Activated T-cell treated with anti-CD3 and anti-CD28 coated beads, Interleukin-2, amount 50 U/mL, for 4 hours (primary cell): ENCODE data around the gene DNAH1. TPM values are rescaled to one million over a fixed set of nuclear protein-coding genes. Genes with fewer than 3 reads are reported as not detected.

Experiments
- ATAC-seq, 2 donors: fragments of 200-7000 bp; cut with Tn5 transposase; one replicate each; pipeline ENCODE4 v1.10.0; 2021
- DNase-seq: peaks from one replicate; pipeline ENCODE4 v3.0.0-alpha.2; 2020
- H3K27me3 Mint-ChIP-seq: one replicate; pipeline ENCODE4 v1.8.0; 2021; ENCODE audit warnings: low read depth, mixed read lengths
- H3K36me3 Mint-ChIP-seq: one replicate; pipeline ENCODE4 v1.8.0; 2022; ENCODE audit warnings: mixed read lengths; ENCODE audit not compliant: insufficient read depth
- H3K4me1 Mint-ChIP-seq: one replicate; pipeline ENCODE4 v1.8.0; 2021; ENCODE audit warnings: low read depth, mixed read lengths
- H3K4me3 Mint-ChIP-seq: one replicate; pipeline ENCODE4 v1.8.0; 2021; ENCODE audit warnings: mild to moderate bottlenecking, moderate library complexity, mixed read lengths
- H3K9me3 Mint-ChIP-seq: one replicate; pipeline ENCODE4 v1.8.0; 2021; ENCODE audit warnings: mixed read lengths
- total RNA-seq, 3 donors: library from RNA; stranded (reverse); gene quantifications; one replicate each; pipeline ENCODE4 v1.2.1, GENCODE V29; 2021

DNAH1 gene
- total RNA-seq, 3 donors from 2014 or later: 6.4 to 8.4 (median 6.6) TPM

DNA sequence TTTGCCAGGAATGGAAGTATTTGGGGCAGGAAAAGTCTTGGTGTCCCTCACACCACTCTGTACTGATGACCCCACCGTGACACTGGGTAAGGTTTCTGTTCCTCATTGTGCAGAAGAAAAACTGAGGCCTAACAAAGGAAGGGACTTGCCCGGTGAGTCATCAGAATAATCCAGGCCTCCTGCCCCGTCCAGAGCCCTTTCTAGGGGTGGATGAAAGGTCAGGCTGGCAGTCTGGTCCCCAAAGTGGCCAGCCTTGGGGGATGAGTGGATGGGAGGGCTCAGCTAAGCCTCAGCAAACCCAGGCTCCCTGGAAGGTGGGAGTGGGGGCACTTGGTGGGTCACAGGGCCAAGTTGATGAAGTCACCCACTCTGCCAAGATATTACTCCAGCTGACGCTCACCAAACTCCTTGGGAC is 2.3 kb upstream of the DNAH1 start:
- Mint-ChIP-seq H3K9me3 (no peaks in the 10 kb centered on the region), H3K4me3 (no peak overlapping the region), H3K4me1 (peaks cover 33% of the 10 kb centered on the region), H3K27me3 (no peaks in the 10 kb centered on the region), H3K36me3 (peaks cover 7% of the 10 kb centered on the region)
- DNase-seq: no peak
- ATAC-seq: no peak

DNA sequence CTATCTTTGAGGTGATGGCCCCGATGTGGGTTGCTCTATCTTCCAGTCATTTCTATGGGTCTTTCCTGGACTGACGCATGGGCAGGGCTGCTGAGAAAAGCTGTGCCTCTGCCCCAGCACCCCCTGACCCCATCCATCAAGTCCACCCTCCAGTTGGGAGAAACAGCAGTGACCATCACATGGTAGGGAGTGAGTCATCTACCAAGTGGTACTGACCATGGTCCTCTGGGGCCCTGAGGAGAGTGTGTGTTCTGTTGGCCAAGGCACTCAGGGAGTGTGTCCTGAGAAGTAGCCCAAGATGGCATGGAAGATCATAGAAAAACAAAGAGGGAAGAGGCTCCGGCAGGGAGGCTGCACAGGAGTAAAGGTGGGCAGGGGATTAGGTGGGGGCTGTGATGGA is 1.6 kb upstream of the DNAH1 start:
- Mint-ChIP-seq H3K36me3 (peaks cover 7% of the 10 kb centered on the region), H3K4me3 (no peak overlapping the region), H3K4me1 (peaks cover 35% of the 10 kb centered on the region), H3K9me3 (no peaks in the 10 kb centered on the region), H3K27me3 (no peaks in the 10 kb centered on the region)
- DNase-seq: no peak
- ATAC-seq: no peak

DNA sequence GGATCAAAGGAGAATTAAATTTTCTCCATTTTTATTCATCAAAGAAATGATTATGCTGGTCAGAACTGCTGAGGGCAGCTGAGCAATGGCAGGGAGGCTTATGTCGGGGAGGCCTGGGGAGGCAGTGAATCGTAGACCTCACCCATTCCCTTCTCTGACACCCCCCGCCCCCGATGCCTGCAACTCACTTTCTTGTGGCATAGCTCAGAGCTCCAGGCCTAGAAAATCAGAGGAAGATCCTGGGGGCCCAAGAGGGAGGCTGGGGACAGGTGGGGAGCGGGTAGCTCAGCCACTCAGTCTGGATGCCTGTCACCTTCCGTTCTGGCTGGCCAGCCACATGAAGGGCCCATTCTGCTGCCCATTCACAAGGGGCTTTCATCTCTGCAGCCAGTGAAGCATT is 1.1 kb upstream of the DNAH1 start:
- ATAC-seq (no peak), DNase-seq (no peak)
- Mint-ChIP-seq H3K36me3 (peaks cover 4% of the 10 kb centered on the region), H3K27me3 (no peaks in the 10 kb centered on the region), H3K4me1 (peaks cover 33% of the 10 kb centered on the region), H3K9me3 (no peaks in the 10 kb centered on the region), H3K4me3 (no peak overlapping the region)

DNA sequence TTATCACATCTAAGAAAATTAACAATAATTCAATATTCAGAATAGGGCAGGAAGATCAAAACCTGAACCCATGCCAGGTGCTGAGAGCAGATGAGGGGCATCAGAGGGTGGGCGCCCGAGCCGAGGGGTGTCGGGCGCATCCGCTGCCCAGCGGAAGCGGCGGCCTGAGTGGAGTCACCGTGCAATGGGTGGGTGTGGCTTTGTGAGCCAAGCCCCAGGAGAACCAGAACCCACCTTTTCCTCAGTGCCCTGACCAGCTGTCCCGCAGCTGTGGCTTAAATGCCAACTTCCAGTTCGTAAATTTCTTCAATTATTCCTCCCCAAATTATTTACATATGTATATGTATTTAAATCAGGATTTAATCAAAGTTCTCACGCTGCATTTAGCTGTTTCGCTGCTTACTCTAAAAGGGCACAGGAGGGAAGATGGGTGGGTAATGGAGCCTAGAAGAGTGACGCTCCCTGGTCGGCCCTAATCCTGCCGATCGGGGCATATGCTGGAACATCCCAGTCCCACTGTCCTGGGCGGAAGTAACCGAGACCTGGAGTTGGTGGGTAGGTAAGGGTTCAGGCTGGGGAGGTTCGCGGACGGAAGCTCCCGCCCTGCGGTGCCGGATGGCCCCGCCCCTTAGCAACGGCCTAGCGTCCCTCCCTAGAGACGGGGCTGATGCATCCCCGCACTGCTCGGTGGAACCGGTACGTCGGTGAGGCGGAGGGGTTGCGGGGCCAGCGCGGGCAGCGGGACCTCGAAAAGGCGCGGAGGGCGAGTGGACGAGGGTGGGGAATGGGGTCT is 1.3 kb downstream of the DNAH1 start:
- H3K4me1 Mint-ChIP-seq: peaks cover 19% of the 10 kb centered on the region
- DNase-seq (peak; percentile 64), ATAC-seq (peak; percentile 99 to 100)
- no peaks in the 10 kb centered on the region for H3K27me3 Mint-ChIP-seq
- peak overlapping the region; percentile 68 for H3K4me3 Mint-ChIP-seq
- H3K36me3 Mint-ChIP-seq: peaks cover 4% of the 10 kb centered on the region
- no peaks in the 10 kb centered on the region for H3K9me3 Mint-ChIP-seq

DNA sequence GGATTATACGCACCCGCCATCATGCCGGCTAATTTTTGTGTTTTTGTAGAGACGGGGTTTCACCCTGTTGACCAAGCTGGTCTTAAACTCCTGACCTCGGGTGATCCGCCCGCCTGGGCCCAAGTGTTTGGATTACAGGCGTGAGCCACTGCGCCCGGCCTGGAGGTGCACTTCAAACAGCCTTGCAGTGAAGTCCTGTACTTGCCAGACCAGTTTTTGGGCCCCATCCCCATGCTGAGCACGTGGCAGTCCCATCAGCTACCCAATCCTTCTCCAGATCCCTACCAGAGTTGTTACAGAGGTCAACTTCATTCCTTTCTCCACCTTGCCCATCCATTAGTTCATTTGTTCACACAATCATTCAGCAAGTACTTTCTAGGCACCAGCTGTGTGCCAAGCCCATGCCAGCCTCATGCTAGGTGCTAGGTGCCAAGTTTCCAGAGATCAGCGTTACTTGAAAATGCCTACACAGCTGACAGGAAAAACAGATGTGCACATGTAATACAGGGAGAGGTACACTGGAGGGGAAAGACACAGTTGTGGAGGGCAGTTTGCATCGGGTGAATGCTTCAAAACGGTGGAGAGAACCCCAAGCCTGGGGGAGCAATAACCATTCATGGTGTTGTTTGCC is 2.2 kb downstream of the DNAH1 start:
- H3K4me1 Mint-ChIP-seq: peaks cover 19% of the 10 kb centered on the region
- peaks cover 4% of the 10 kb centered on the region for H3K36me3 Mint-ChIP-seq
- no peaks in the 10 kb centered on the region for H3K27me3 Mint-ChIP-seq
- no peaks in the 10 kb centered on the region for H3K9me3 Mint-ChIP-seq
- ATAC-seq (no peak), DNase-seq (no peak)
- no peak overlapping the region for H3K4me3 Mint-ChIP-seq

DNA sequence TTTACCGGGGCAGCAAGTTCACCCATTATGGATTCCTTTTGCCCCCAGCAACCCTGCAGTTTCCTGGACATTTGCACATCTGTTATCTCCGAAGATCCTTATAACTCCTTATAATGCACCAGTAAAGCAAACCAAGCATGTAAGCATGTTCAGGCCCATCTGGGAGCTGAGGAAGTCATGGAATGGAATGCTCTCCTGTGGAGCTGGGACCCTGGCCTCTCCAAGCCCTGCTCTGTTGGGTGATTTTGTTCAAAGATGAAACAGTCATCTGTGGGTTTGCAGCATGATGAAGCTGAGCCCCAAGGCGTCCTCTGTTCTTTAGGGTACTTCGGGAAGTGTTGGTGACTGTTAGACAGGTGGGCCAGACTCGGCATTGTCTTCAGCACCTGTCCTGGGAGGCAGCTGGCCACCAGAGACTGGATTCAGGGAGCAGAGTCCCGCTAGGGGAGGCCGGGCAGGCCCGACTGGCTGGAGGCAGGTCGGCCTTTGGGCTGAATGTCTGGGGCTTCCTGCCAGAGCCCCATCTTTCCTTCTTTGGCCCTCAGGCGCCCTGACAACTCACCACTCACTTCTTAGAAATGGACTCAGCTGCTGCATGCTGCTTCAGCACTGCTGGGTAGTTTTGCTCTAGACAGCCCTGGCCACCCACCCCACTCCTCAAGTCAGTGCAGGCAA is 3.9 kb downstream of the DNAH1 start:
- no peak for ATAC-seq
- H3K9me3 Mint-ChIP-seq: no peaks in the 10 kb centered on the region
- DNase-seq: no peak
- H3K36me3 Mint-ChIP-seq: peaks cover 4% of the 10 kb centered on the region
- H3K27me3 Mint-ChIP-seq: no peaks in the 10 kb centered on the region
- peaks cover 19% of the 10 kb centered on the region for H3K4me1 Mint-ChIP-seq
- H3K4me3 Mint-ChIP-seq: no peak overlapping the region

DNA sequence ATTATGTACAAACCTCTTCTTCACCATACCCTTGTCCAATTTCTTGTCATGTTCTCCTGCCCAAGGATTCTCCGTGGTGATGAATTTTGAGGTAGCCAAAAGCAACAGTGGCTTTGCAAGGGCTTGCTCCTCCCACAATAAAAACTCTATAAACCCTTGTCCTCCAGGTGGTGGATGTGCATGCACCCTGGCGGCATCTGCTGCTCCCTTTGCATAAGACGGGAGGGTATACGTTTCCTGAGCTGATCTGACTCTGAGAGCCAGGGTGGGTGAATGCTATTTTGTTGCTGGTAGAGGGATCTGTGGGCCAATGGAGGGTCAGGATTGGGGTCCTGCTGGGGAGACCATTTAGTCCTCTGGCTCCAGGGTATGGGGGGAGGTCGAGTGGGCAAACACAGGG is 5.4 kb downstream of the DNAH1 start:
- H3K36me3 Mint-ChIP-seq: peaks cover 4% of the 10 kb centered on the region
- no peak overlapping the region for H3K4me3 Mint-ChIP-seq
- DNase-seq: no peak
- peaks cover 19% of the 10 kb centered on the region for H3K4me1 Mint-ChIP-seq
- no peak for ATAC-seq
- no peaks in the 10 kb centered on the region for H3K27me3 Mint-ChIP-seq
- no peaks in the 10 kb centered on the region for H3K9me3 Mint-ChIP-seq

DNA sequence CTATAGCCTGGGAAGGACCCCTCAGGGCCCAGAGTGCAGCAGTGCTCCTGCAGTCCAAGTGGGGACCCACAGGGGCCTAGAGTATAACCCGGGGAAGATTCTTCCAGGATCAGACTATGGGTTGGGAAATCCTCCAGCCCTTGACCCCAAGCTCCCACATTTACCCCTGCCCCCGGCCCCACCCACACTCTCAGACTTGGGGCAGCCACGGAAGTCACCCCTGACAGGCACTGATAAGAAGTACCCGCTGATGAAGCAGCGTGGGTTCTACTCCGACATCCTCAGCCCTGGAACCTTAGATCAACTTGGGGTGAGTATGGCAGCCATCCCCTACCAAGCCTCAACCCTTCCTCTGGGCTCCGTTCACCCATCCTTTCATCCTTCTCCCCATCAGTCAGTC is 6.3 kb downstream of the DNAH1 start:
- H3K27me3 Mint-ChIP-seq: no peaks in the 10 kb centered on the region
- H3K4me3 Mint-ChIP-seq: no peak overlapping the region
- peaks cover 12% of the 10 kb centered on the region for H3K4me1 Mint-ChIP-seq
- no peak for ATAC-seq
- peaks cover 4% of the 10 kb centered on the region for H3K36me3 Mint-ChIP-seq
- no peaks in the 10 kb centered on the region for H3K9me3 Mint-ChIP-seq
- DNase-seq: no peak

DNA sequence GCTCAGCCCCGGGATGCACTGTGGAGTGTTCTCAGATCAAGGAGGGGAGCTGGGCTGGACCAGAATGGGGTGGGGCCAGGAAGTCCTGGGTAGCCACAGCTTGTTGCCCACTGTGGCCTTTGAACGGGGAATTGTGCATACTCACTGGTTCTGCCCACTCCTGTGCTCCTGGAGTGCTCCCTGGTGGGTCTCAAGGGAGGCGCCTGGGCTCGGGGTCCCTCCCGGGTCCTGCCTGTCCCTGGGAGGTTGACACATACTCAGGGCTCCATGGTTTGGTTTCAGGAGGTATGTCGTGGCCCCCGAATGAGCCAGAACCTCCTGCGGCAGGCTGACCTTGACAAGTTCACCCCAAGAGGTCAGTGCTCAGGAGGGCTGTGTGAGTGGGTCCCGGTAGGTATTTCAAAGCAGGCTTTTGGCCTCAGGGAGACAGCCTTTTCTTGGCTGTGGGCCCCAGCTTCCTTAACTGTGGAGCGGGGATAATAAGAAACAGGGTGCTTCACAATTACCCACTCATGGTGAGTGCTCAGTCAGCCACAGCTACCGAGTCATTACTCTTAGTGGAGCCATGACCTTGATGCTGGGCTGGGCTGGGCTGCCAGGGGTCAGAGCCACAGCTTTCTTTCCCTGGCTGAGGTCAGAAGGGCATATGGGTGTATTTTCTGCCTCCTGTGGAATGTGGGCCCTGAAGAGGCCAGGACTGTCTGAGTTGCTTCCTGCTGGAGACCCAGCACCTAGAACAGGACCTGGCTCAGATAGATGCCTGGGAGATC is 7.6 kb downstream of the DNAH1 start:
- Mint-ChIP-seq H3K36me3 (peaks cover 2% of the 10 kb centered on the region), H3K4me1 (peaks cover 3% of the 10 kb centered on the region), H3K4me3 (no peak overlapping the region), H3K9me3 (no peaks in the 10 kb centered on the region), H3K27me3 (no peaks in the 10 kb centered on the region)
- ATAC-seq (no peak), DNase-seq (no peak)

DNA sequence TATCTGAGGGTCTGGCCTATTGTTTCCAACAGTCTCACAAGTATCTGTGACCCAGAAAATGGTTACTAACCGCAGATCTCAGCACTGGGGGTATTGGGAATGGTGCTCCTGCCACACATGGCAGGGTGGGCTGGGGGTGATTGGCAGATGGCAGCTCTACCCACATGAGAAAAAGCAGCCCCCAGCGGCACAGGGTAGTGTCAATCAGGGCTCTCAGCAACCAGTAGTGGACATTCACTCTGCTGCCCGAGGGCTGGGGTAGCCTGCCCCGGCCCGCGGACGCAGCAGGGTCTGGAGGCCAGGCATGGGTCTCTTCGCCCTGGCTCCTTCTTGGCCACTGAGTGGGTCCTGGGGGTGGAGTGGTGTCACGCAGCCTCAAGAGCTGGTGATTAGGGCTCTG is 8.6 kb downstream of the DNAH1 start:
- no peak for DNase-seq
- no peak for ATAC-seq

DNA sequence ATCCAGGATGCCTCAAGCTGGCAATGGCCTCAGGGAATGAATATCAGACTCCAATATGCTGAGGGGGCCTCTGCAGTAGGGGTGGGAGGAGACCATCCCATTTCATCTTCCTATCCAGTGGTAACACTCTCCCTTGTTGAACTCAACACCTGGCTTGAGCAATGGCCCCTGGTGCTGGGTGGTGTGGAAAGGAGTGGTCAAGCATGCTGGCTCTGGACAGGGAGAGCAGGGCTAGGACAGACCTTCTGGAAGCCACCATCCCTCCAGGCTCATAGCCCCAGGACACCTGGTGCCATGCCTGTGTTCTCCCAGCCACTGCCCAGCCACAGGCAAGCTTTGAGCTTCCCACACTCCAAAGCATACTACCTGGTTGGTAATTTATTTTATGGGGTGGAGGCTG is 9.6 kb downstream of the DNAH1 start:
- H3K4me3 Mint-ChIP-seq: no peak overlapping the region
- no peak for DNase-seq
- peaks cover 2% of the 10 kb centered on the region for H3K36me3 Mint-ChIP-seq
- H3K9me3 Mint-ChIP-seq: no peaks in the 10 kb centered on the region
- H3K4me1 Mint-ChIP-seq: no peaks in the 10 kb centered on the region
- H3K27me3 Mint-ChIP-seq: no peaks in the 10 kb centered on the region
- no peak for ATAC-seq

More for the DNA sequence above, 8.6 kb downstream of the DNAH1 start:
- Mint-ChIP-seq H3K27me3 (no peaks in the 10 kb centered on the region), H3K9me3 (no peaks in the 10 kb centered on the region), H3K4me3 (no peak overlapping the region), H3K4me1 (no peaks in the 10 kb centered on the region), H3K36me3 (peaks cover 2% of the 10 kb centered on the region)

DNA sequence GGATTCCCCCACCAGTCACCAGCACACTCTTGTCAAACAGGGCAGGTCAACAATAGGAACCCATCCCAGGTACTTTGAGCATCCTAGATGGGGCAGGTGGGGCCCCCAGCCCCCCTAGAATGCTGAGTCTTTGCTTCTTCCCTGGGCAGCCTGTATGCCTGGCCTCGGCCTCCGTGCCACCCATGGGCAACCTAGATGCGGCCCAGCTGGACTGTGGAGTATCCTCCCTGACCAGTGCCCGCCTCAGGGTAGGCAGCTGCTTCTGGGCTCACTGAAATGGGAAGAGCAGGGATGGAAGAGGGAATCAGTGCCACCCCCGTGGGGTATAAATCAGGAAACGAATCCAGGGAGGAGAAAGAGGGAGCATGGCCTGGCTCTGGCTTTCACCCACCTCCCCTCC is 10.9 kb downstream of the DNAH1 start:
- Mint-ChIP-seq H3K27me3 (no peaks in the 10 kb centered on the region), H3K4me1 (no peaks in the 10 kb centered on the region), H3K9me3 (no peaks in the 10 kb centered on the region), H3K4me3 (no peak overlapping the region), H3K36me3 (peaks cover 2% of the 10 kb centered on the region)
- ATAC-seq: no peak
- no peak for DNase-seq

DNA sequence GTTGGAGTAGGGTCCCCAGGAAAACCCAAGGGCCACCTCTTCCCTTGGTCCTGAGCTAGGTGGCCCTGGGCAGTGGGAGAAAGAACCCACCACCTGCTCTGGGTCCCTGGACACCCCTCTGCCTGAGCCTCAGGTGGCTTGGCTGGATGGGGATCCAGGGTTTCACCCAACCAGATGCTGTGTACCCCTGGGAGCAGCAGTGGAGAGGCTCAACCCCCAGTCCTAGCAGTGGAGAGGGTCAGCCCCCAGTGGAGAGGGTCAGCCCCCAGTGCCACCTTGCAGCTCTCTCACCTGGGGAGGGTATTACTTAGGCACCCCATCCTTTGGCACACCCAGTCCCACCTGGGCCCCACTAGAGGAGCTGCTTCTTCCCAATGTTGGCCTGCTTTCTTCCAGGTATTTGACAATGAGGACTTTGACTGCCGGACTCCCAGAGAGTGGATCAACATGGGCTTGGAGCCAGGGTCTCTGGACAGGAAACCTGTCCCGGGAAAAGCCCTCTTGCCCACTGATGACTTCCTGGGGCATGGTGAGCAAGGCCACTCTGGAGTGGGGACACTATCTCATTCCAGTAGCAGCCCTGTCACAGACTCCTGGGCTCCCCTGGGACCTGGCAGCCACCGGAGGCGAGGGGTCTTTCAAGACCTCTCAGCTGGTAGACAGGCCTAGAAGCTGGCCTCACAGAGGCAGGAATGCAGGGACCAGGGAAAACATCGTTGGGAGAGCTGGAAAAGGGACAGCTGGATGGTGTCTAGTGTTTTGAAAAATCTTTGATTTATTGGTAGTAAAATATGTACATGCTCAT is 11.6 kb downstream of the DNAH1 start:
- H3K4me1 Mint-ChIP-seq: no peaks in the 10 kb centered on the region
- no peaks in the 10 kb centered on the region for H3K9me3 Mint-ChIP-seq
- ATAC-seq (no peak), DNase-seq (no peak)
- no peak overlapping the region for H3K4me3 Mint-ChIP-seq
- H3K27me3 Mint-ChIP-seq: no peaks in the 10 kb centered on the region
- peaks cover 2% of the 10 kb centered on the region for H3K36me3 Mint-ChIP-seq
